K562 (cell line): ENCODE data around the gene MBNL2. TPM values are rescaled to one million over a fixed set of nuclear protein-coding genes. Genes with fewer than 3 reads are reported as not detected.
A peak's percentile ranks its signal among the peaks of the same experiment; 100 is the strongest.
"Not testable (repeated sequence)": the region's sequence is repeated elsewhere in the genome, so short reads cannot be mapped to it uniquely, and the experiment has no call there.

Experiments
- ATAC-seq: fragments of 200-7000 bp; cut with Tn5 transposase; 3 replicates; pipeline ENCODE4 v1.9.1; 2020; ENCODE audit warnings: moderate library complexity
- BruUV-seq: library from RNA; stranded (reverse); fragments of 400-500 nt; replicated peaks from 2 replicates; lab custom pipeline; 2021; lab: Mats Ljungman, UMichigan
- CTCF ChIA-PET: fragments of 300-600 bp; formaldehyde crosslinking; extraction: SDS; loops from one replicate; lab custom pipeline; 2021; ENCODE audit warnings: low intra/inter-chr PET ratio; lab: Yijun Ruan, JAX
- POLR2A ChIA-PET: fragments of 300-600, 350-650 bp; sonication (Branson Sonifier 250); formaldehyde crosslinking; extraction: SDS; loops from one replicate; lab custom pipeline; 2021; ENCODE audit warnings: antibody characterized with exemption, inconsistent platforms; lab: Yijun Ruan, JAX
- DNase-seq, 4 experiments: peaks; one replicate each; pipeline versions ENCODE4 v3.0.0 to v3.0.0-alpha.2; 2011 to 2018; ENCODE audit warnings: low spot score in 3 of 4, mixed read lengths in 3 of 4; ENCODE audit errors: extremely low read depth in 1 of 4
- FAIRE-seq: peaks from 2 replicates; lab custom pipeline; 2011; peaks lifted over from hg19 to GRCh38; lab: Jason Lieb, UNC
- H2AFZ ChIP-seq: 2 replicates; pipeline ENCODE4 v1.6.0; 2011; ENCODE audit warnings: low read depth, low read length, control low read depth, inconsistent platforms
- H3K27ac ChIP-seq: fragments of 200-600 bp; 3 replicates; pipeline ENCODE4 v1.8.0; 2011; ENCODE audit warnings: low read depth, mild to moderate bottlenecking, control low read depth, inconsistent platforms, low read length, moderate library complexity, mixed read lengths; ENCODE audit errors: extremely low read depth
- H3K27me3 ChIP-seq, 2 experiments: fragments of 300-600 bp in 1 of 2; 2 replicates in 1 of 2; 3 replicates in 1 of 2; pipeline versions ENCODE4 v1.6.0 to v1.8.0; 2011; ENCODE audit warnings: inconsistent platforms in 2 of 2, low read length in 2 of 2, mild to moderate bottlenecking in 1 of 2, mixed read lengths in 1 of 2, moderate library complexity in 1 of 2; ENCODE audit not compliant: control insufficient read depth in 2 of 2, insufficient read depth in 2 of 2
- H3K36me3 ChIP-seq: fragments of 300-600 bp; 3 replicates; pipeline ENCODE4 v1.8.0; 2011; ENCODE audit warnings: mild to moderate bottlenecking, low read length, inconsistent platforms; ENCODE audit not compliant: control insufficient read depth, insufficient read depth
- H3K4me1 ChIP-seq, 2 experiments: fragments of 200-600 bp in 1 of 2; replicated peaks in 1 of 2; 2 replicates in 1 of 2; 3 replicates in 1 of 2; pipeline versions ENCODE4 v1.5.1 to v1.8.0; 2011; ENCODE audit warnings: inconsistent platforms in 2 of 2, low read length in 2 of 2, mild to moderate bottlenecking in 1 of 2, mixed read lengths in 1 of 2, moderate library complexity in 1 of 2; ENCODE audit not compliant: control insufficient read depth in 2 of 2, insufficient read depth in 2 of 2
- H3K4me2 ChIP-seq: 2 replicates; pipeline ENCODE4 v1.6.1; 2011; ENCODE audit warnings: low read length, control low read depth, inconsistent platforms, mixed read lengths; ENCODE audit not compliant: insufficient read depth
- H3K4me3 ChIP-seq: fragments of 200-600 bp; sonication (generic), shearing (Covaris generic); 2 replicates; pipeline ENCODE4 v1.5.1; 2016; ENCODE audit warnings: control low read depth, inconsistent platforms
- H3K79me2 ChIP-seq: fragments of 200-600 bp; 3 replicates; pipeline ENCODE4 v1.8.0; 2011; ENCODE audit warnings: low read length, inconsistent platforms; ENCODE audit not compliant: control insufficient read depth, insufficient read depth
- H3K9ac ChIP-seq, 2 experiments: 2 replicates each; pipeline versions ENCODE4 v1.6.0 to v1.6.1; 2011; ENCODE audit warnings: low read depth in 2 of 2, low read length in 2 of 2, control low read depth in 1 of 2, inconsistent platforms in 1 of 2, mild to moderate bottlenecking in 1 of 2, mixed read lengths in 1 of 2; ENCODE audit not compliant: insufficient read depth in 1 of 2
- H3K9me1 ChIP-seq: one replicate; pipeline ENCODE4 v1.6.0; 2011; ENCODE audit warnings: inconsistent platforms, mild to moderate bottlenecking, low read length, moderate library complexity; ENCODE audit not compliant: control insufficient read depth, insufficient read depth
- H3K9me3 ChIP-seq: replicated peaks from 2 replicates; pipeline ENCODE4 v1.5.1; 2011; ENCODE audit warnings: low read depth, low read length, inconsistent platforms; ENCODE audit not compliant: control insufficient read depth, insufficient read depth
- H4K20me1 ChIP-seq: replicated peaks from 2 replicates; pipeline ENCODE4 v1.6.1; 2011; ENCODE audit warnings: low read length, inconsistent platforms, mixed read lengths; ENCODE audit not compliant: control insufficient read depth, insufficient read depth
- RAD21 ChIP-seq, 2 experiments: fragments of 250-450 bp in 1 of 2; fragments of 450-650 bp in 1 of 2; sonication (Bioruptor Pico) in 1 of 2; formaldehyde crosslinking in 1 of 2; IDR thresholded peaks in 1 of 2; conservative IDR thresholded peaks in 1 of 2; 2 replicates each; pipeline versions ENCODE4 v1.4.0 to v1.8.0; 2020 to 2022; ENCODE audit warnings: mild to moderate bottlenecking in 2 of 2, moderate library complexity in 1 of 2
- RBM22 ChIP-seq: fragments of 200-400 bp; formaldehyde crosslinking; IDR thresholded peaks from 2 replicates; pipeline ENCODE4 v1.6.1; 2018; ENCODE audit warnings: low read length, low read depth; ENCODE audit not compliant: poor library complexity, severe bottlenecking
- WGBS: fragments of 100-300 bp; shearing (Covaris generic); methylation state at CpG from one replicate; pipeline ENCODE4 v1.1.6; 2016; ENCODE audit warnings: low coverage, mixed read lengths; ENCODE audit not compliant: insufficient coverage; ENCODE audit errors: missing lambda C conversion rate; 5-methylcytosine and 5-hydroxymethylcytosine counted together
- in situ Hi-C: fragments of 300-500 bp; cut with MboI; formaldehyde crosslinking; loops from 4 replicates; pipeline ENCODE4 v1.15.0; 2018; ENCODE audit warnings: inconsistent platforms, mixed read lengths
- intact Hi-C: fragments of 100-400 bp; cut with micrococcal nuclease; formaldehyde crosslinking; loops from 2 replicates; pipeline ENCODE4 v1.14.2; 2022
- polyA plus RNA-seq, 8 experiments: library from polyadenylated mRNA; depleted of rRNA in 4 of 8; stranded (reverse) in 5 of 8; unstranded in 3 of 8; fragments of >200 nt; fragmentation: Nextera tagmentation in 2 of 8; fragmentation: Illumina TruSeq in 1 of 8; extraction: Ambion mirVana in 2 of 8; extraction: Trizol in 1 of 8; gene quantifications; 2 replicates each; pipeline versions ENCODE4 v1.2.1 to v1.2.3, GENCODE V29; 2011 to 2014; ENCODE audit warnings: inconsistent platforms in 1 of 8, missing spikeins in 1 of 8
- total RNA-seq, 7 experiments: library from RNA; depleted of rRNA in 6 of 7; stranded (reverse); fragments of >200 nt in 6 of 7; fragmentation: Illumina TruSeq in 2 of 7; extraction: Trizol in 2 of 7; gene quantifications; 2 replicates each; pipeline versions ENCODE4 v1.2.1 to v1.2.3, GENCODE V29; 2011 to 2021; ENCODE audit warnings: low replicate concordance in 1 of 7

MBNL2 gene
- total and polyA plus RNA-seq, 9 of the 15 experiments (the other 6 are each of a cell fraction or from before 2014, with no cell fraction given) = 7.0 to 24.8 (median 13.8) TPM

DNA sequence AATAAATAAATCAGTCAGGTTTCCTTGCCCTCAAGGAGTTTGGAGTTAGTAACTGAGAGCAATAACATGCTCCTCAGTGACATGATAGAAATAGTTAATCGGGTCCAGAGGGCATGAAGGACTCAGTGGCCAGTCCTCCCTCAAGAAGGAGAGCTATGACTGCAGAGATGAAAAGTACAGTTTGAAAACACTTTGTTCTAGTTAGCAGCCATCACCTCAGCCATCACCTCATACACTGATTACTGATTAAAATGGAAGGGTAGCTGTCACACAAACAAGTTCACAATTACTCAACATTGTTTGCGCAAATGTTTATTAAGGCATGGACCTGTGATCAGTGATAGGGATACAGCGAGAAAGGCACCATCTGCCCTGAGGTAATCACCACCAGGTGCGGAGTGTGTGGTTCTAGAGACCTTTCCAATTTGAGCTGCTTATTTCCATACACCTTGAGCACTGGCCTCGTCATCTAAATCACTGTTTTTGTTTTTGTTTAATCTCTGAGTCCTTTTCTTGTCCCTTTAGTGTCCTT, 126.5 kb downstream of the MBNL2 start:
- FAIRE-seq = no peak
- DNase-seq = no peak
- Histone ChIP-seq H2AFZ (no peak overlapping the region), H3K4me2 (no peak overlapping the region), H3K79me2 (no peaks in the 10 kb centered on the region), H3K27ac (no peak overlapping the region), H3K9me3 (no peaks in the 10 kb centered on the region), H4K20me1 (no peaks in the 10 kb centered on the region), H3K36me3 (peaks cover 15% of the 10 kb centered on the region; the same call in 1 of the 3 replicates), H3K27me3 (no peaks in the 10 kb centered on the region)
- intact Hi-C loops = no loop called here
- no TSS peak for BruUV-seq
- in situ Hi-C loops = no loop called here
- ATAC-seq = no peak
- CTCF ChIA-PET = no interaction called here
- TF ChIP-seq RAD21 (CRISPR knock-in tag; conservative IDR thresholded peaks at IDR 0.05 in 1 of 2, IDR thresholded peaks at IDR 0.05 in 1 of 2) (no peak), RBM22 (peak; percentile 70)
- TF ChIP-seq, all 486 proteins: peak for 1
- POLR2A ChIA-PET = no interaction called here
- Histone ChIP-seq H3K4me1 (no peaks in the 10 kb centered on the region), H3K9ac (no peak overlapping the region), H3K9me1 (no peaks in the 10 kb centered on the region), H3K4me3 (no peak overlapping the region)
- WGBS = 81% methylated on average over 5 of the region's 5 CpGs

DNA sequence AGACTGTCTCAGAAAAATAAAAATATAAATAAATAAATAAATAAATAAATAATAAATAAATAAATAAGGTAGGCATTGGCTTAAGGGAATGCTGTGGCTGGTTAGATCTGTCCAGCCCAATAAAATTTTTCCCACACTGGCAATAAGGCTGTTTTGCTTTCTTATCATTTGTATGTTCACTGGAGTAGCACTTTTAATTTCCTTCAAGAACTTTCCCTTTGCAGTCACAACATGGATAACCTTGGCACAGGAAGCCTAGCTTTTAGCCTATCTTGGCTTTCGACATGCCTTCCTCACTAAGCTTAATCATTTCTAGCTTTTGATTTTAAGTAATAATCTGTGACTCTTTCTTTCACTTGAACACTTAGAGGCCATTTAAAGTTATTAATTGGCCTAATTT, 129.9 kb downstream of the MBNL2 start:
- H2AFZ ChIP-seq, H3K4me2 ChIP-seq, H3K4me3 ChIP-seq, CTCF ChIA-PET, H3K27me3 ChIP-seq, FAIRE-seq, H3K9me3 ChIP-seq, DNase-seq, H3K27ac ChIP-seq, H3K9me1 ChIP-seq, H3K4me1 ChIP-seq, ATAC-seq, H3K79me2 ChIP-seq, intact Hi-C loops, H4K20me1 ChIP-seq, BruUV-seq, H3K9ac ChIP-seq: not testable (repeated sequence)
- in situ Hi-C loops = loop anchor here (10.0 kb wide), 1 partner anchor 237 kb away; no protein-coding TSS in a partner anchor
- WGBS = 93% methylated on average over 1 of the region's 1 CpG
- peaks cover 11% of the 10 kb centered on the region; the same call in 1 of the 3 replicates for H3K36me3 ChIP-seq
- POLR2A ChIA-PET = interaction anchor here (0.8 kb wide), 1 partner anchor 19 kb away, joined by 3 read pairs; no protein-coding TSS in a partner anchor
